Mesenchymal stem cell (in vitro differentiated cells and primary cell): ENCODE results near the gene TMEM184B.

Experiments used
- DNase-seq: peaks from one replicate; pipeline ENCODE4 v3.0.0-alpha.2; 2013
- H2AFZ ChIP-seq: one replicate; pipeline ENCODE4 v1.6.1; 2013; ENCODE audit warnings: low read depth, mild to moderate bottlenecking, control low read depth, inconsistent platforms, low read length, moderate library complexity
- H2AK5ac ChIP-seq: 2 replicates; pipeline ENCODE4 v1.6.1; 2013; ENCODE audit warnings: low read length, moderate library complexity, mild to moderate bottlenecking, inconsistent platforms; ENCODE audit not compliant: severe bottlenecking
- H2BK120ac ChIP-seq: one replicate; pipeline ENCODE4 v1.6.1; 2013; ENCODE audit warnings: low read depth, mild to moderate bottlenecking, inconsistent platforms, low read length, moderate library complexity
- H2BK12ac ChIP-seq, 2 experiments: one replicate each; pipeline ENCODE4 v1.6.1; 2013; ENCODE audit warnings: inconsistent platforms in 2 of 2, low read length in 2 of 2, mild to moderate bottlenecking in 2 of 2, moderate library complexity in 2 of 2, control low read depth in 1 of 2
- H2BK15ac ChIP-seq: one replicate; pipeline ENCODE4 v1.6.1; 2013; ENCODE audit warnings: mild to moderate bottlenecking, low read depth, inconsistent platforms; ENCODE audit not compliant: poor library complexity, severe bottlenecking
- H2BK5ac ChIP-seq: 2 replicates; pipeline ENCODE4 v1.6.1; 2013; ENCODE audit warnings: low read depth, mild to moderate bottlenecking, low read length, control low read depth, inconsistent platforms; ENCODE audit not compliant: poor library complexity, severe bottlenecking
- H3K14ac ChIP-seq, 2 experiments: one replicate each; pipeline ENCODE4 v1.6.1; 2013; ENCODE audit warnings: inconsistent platforms in 2 of 2, low read length in 2 of 2, control low read depth in 1 of 2, mild to moderate bottlenecking in 1 of 2, moderate library complexity in 1 of 2
- H3K18ac ChIP-seq, 2 experiments: one replicate each; pipeline ENCODE4 v1.6.1; 2013; ENCODE audit warnings: inconsistent platforms in 2 of 2, low read length in 2 of 2, control low read depth in 1 of 2, low read depth in 1 of 2, mild to moderate bottlenecking in 1 of 2
- H3K23ac ChIP-seq, 2 experiments: one replicate each; pipeline ENCODE4 v1.6.1; 2013; ENCODE audit warnings: inconsistent platforms in 2 of 2, low read length in 2 of 2, mild to moderate bottlenecking in 2 of 2, moderate library complexity in 2 of 2, control low read depth in 1 of 2
- H3K27ac ChIP-seq: 2 replicates; pipeline ENCODE4 v1.5.1; 2013; ENCODE audit warnings: mild to moderate bottlenecking, moderate library complexity, low read length, control low read depth, inconsistent platforms; ENCODE audit not compliant: poor library complexity, severe bottlenecking
- H3K27me3 ChIP-seq, 2 experiments: 2 replicates each; pipeline versions ENCODE4 v1.6.1 to v1.7.0; 2013; ENCODE audit warnings: low read length in 2 of 2, mild to moderate bottlenecking in 2 of 2, moderate library complexity in 2 of 2, control low read depth in 1 of 2, inconsistent platforms in 1 of 2; ENCODE audit not compliant: control insufficient read depth in 1 of 2, insufficient read depth in 1 of 2
- H3K36me3 ChIP-seq, 2 experiments: 2 replicates each; pipeline versions ENCODE4 v1.6.1 to v1.7.0; 2013; ENCODE audit warnings: low read length in 2 of 2, control low read depth in 1 of 2, inconsistent platforms in 1 of 2, low read depth in 1 of 2, mild to moderate bottlenecking in 1 of 2; ENCODE audit not compliant: insufficient read depth in 2 of 2, control insufficient read depth in 1 of 2
- H3K4ac ChIP-seq, 2 experiments: one replicate each; pipeline ENCODE4 v1.6.1; 2013; ENCODE audit warnings: inconsistent platforms in 2 of 2, low read length in 2 of 2, mild to moderate bottlenecking in 2 of 2, moderate library complexity in 2 of 2, control low read depth in 1 of 2, low read depth in 1 of 2
- H3K4me1 ChIP-seq: 2 replicates; pipeline ENCODE4 v1.6.1; 2013; ENCODE audit warnings: low read depth, low read length, control low read depth; ENCODE audit not compliant: control insufficient read depth, insufficient read depth
- H3K4me2 ChIP-seq: 2 replicates; pipeline ENCODE4 v1.6.1; 2013; ENCODE audit warnings: low read length, mild to moderate bottlenecking, inconsistent platforms; ENCODE audit not compliant: poor library complexity, severe bottlenecking
- H3K4me3 ChIP-seq, 2 experiments: 2 replicates each; pipeline versions ENCODE4 v1.5.1 to v1.7.0; 2013; ENCODE audit warnings: low read length in 2 of 2, mild to moderate bottlenecking in 2 of 2, control low read depth in 1 of 2, low read depth in 1 of 2; ENCODE audit not compliant: insufficient read depth in 1 of 2
- H3K79me1 ChIP-seq: replicated peaks from 2 replicates; pipeline ENCODE4 v1.6.1; 2013; ENCODE audit warnings: mild to moderate bottlenecking, control low read depth, low read length, inconsistent platforms; ENCODE audit not compliant: poor library complexity, severe bottlenecking
- H3K9ac ChIP-seq: 2 replicates; pipeline ENCODE4 v1.7.0; 2013; ENCODE audit warnings: mild to moderate bottlenecking, low read length, moderate library complexity
- H3K9me3 ChIP-seq: 2 replicates; pipeline ENCODE4 v1.7.0; 2013; ENCODE audit warnings: mild to moderate bottlenecking, low read length; ENCODE audit not compliant: control insufficient read depth
- H4K8ac ChIP-seq: one replicate; pipeline ENCODE4 v1.6.1; 2013; ENCODE audit warnings: inconsistent platforms, mild to moderate bottlenecking, low read length, moderate library complexity
- H4K91ac ChIP-seq: one replicate; pipeline ENCODE4 v1.6.1; 2013; ENCODE audit warnings: mild to moderate bottlenecking, low read length, inconsistent platforms
- whole genome bisulfite sequencing: methylation state at CpG from one replicate; pipeline ENCODE4 v1.1.7; 2013; ENCODE audit warnings: mixed read lengths; 5-methylcytosine and 5-hydroxymethylcytosine counted together

The TMEM184B gene

GRCh38 chr22:38207898-38208432, 64.8 kb downstream of the TMEM184B start:
- Histone ChIP-seq H2BK12ac (no peak overlapping the region), H4K8ac (no peak overlapping the region), H4K91ac (no peak overlapping the region), H3K14ac (no peak overlapping the region), H3K4me2 (no peak overlapping the region), H3K9me3 (no peaks in the 10 kb centered on the region), H3K9ac (peak overlapping the region; percentile 44), H2BK120ac (no peak overlapping the region), H3K18ac (no peak overlapping the region), H3K4me1 (peaks cover 26% of the 10 kb centered on the region), H2AFZ (no peak overlapping the region), H2AK5ac (no peak overlapping the region), H3K36me3 (peaks cover 17 to 28% of the 10 kb centered on the region in 2 experiments), H3K4ac (no peak overlapping the region), H3K4me3 (no peak overlapping the region), H2BK15ac (no peak overlapping the region), H3K27ac (no peak overlapping the region), H3K27me3 (no peaks in the 10 kb centered on the region), H2BK5ac (no peak overlapping the region), H3K23ac (no peak overlapping the region), H3K79me1 (peaks cover 41% of the 10 kb centered on the region)
- 94% methylated on average over 4 of the region's 7 CpGs for WGBS
- no peak for DNase-seq

GRCh38 chr22:38205261-38206128, 67.3 kb downstream of the TMEM184B start:
- peak overlapping the region; percentile 20 for H3K4me2 ChIP-seq
- H4K91ac ChIP-seq: peak overlapping the region; percentile 22
- 89% methylated on average over 14 of the region's 15 CpGs for WGBS
- H2AK5ac ChIP-seq: peak overlapping the region; percentile 66
- no peaks in the 10 kb centered on the region for H3K9me3 ChIP-seq
- H4K8ac ChIP-seq: no peak overlapping the region
- peak overlapping the region; percentile 55 for H3K27ac ChIP-seq
- no peaks in the 10 kb centered on the region for H3K27me3 ChIP-seq
- peak; percentile 47 for DNase-seq
- H3K79me1 ChIP-seq: peaks cover 33% of the 10 kb centered on the region
- H3K14ac ChIP-seq: no peak overlapping the region
- peaks cover 17 to 18% of the 10 kb centered on the region in 2 experiments for H3K36me3 ChIP-seq
- no peak overlapping the region for H2AFZ ChIP-seq
- H3K4me1 ChIP-seq: peaks cover 29% of the 10 kb centered on the region
- no peak overlapping the region for H3K18ac ChIP-seq
- peak overlapping the region in 1 of 2 experiments; percentile 83 for H3K4me3 ChIP-seq
- no peak overlapping the region for H3K23ac ChIP-seq
- peak overlapping the region in 1 of 2 experiments; percentile 24 for H2BK12ac ChIP-seq
- no peak overlapping the region for H2BK120ac ChIP-seq
- H3K9ac ChIP-seq: peak overlapping the region; percentile 94
- no peak overlapping the region for H3K4ac ChIP-seq
- peak overlapping the region; percentile 12 for H2BK15ac ChIP-seq
- no peak overlapping the region for H2BK5ac ChIP-seq

GRCh38 chr22:38204784-38205183, 68.0 kb downstream of the TMEM184B start:
- DNase-seq: no peak
- 92% methylated on average over 7 of the region's 7 CpGs for WGBS
- Histone ChIP-seq H2BK15ac (no peak overlapping the region), H3K27ac (peak overlapping the region; percentile 55), H3K4ac (no peak overlapping the region), H2BK5ac (no peak overlapping the region), H3K4me1 (peaks cover 28% of the 10 kb centered on the region), H3K79me1 (peaks cover 28% of the 10 kb centered on the region), H3K27me3 (no peaks in the 10 kb centered on the region), H2BK120ac (no peak overlapping the region), H3K9ac (peak overlapping the region; percentile 94), H3K4me3 (peak overlapping the region in 1 of 2 experiments; percentile 83), H3K14ac (peak overlapping the region in 1 of 2 experiments; percentile 26), H4K91ac (no peak overlapping the region), H3K18ac (no peak overlapping the region), H3K36me3 (peaks cover 11 to 12% of the 10 kb centered on the region in 2 experiments), H2AK5ac (peak overlapping the region; percentile 66), H2BK12ac (no peak overlapping the region), H3K9me3 (no peaks in the 10 kb centered on the region), H3K23ac (no peak overlapping the region), H3K4me2 (peak overlapping the region; percentile 20), H2AFZ (no peak overlapping the region), H4K8ac (no peak overlapping the region)

DNA sequence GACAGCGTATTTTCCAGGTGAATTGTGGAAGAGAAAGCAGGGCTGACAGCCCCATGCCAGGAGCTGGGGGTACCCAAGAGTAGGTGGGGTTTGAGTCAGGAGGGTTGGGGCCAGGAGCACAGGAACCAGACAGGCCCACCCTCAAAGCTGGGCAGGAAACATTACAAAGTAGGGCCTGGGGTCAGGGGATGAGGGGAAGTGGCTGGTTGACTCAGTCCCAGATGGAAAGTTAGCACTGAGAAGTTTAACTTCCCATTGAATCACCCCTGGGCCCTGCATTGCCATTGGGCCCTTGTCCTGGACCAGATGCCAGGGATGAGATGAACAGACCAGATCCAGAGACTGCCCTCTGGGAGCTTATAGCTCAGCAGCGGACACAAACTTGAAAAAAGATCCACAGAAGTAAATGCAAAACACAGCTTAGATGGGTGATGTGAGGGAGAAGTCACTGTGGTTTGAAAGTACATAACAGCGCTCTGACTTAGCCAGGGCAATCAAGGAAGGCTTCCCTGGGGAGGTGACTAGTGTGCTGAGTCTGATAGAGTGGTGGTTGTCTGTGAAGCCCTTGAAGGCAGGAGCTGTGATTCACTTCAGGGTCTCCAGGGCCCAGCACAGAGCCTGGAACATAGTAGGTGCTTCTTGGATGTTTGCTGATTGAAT, 68.8 kb downstream of the TMEM184B start:
- Histone ChIP-seq H3K9me3 (no peaks in the 10 kb centered on the region), H3K4ac (no peak overlapping the region), H3K9ac (peak overlapping the region; percentile 94), H3K79me1 (peaks cover 26% of the 10 kb centered on the region), H2AK5ac (peak overlapping the region; percentile 2), H3K4me3 (peak overlapping the region in 1 of 2 experiments; percentile 83), H3K14ac (no peak overlapping the region), H4K8ac (no peak overlapping the region), H3K36me3 (peaks cover 10 to 12% of the 10 kb centered on the region in 2 experiments), H4K91ac (no peak overlapping the region), H3K27ac (no peak overlapping the region), H3K18ac (peak overlapping the region in 1 of 2 experiments; percentile 41), H2AFZ (no peak overlapping the region), H3K27me3 (no peaks in the 10 kb centered on the region), H2BK5ac (no peak overlapping the region), H3K4me1 (peaks cover 27% of the 10 kb centered on the region), H3K4me2 (no peak overlapping the region), H3K23ac (no peak overlapping the region), H2BK12ac (peak overlapping the region in 1 of 2 experiments; percentile 43), H2BK15ac (peak overlapping the region; percentile 0), H2BK120ac (peak overlapping the region; percentile 27)
- WGBS: 92% methylated on average over 3 of the region's 3 CpGs
- peak; percentile 76 for DNase-seq
